Inflammatory macrophage (primary cell): Measurements from ENCODE around the gene APLP2.
"Not testable (repeated sequence)": the region's sequence is repeated elsewhere in the genome, so short reads cannot be mapped to it uniquely, and the experiment has no call there.

Experiments used
- DNase-seq, 2 donors: peaks; one replicate each; pipeline ENCODE4 v3.0.0-alpha.2; 2020 to 2022
- total RNA-seq, 18 experiments: gene quantifications; one replicate each; lab custom pipeline; 2026; ENCODE audit warnings: mixed read lengths in 6 of 18, inconsistent platforms in 2 of 18; lab: John Stamatoyannopoulos, UW

Gene APLP2
- 1,316 to 2,758 (median 2,126) reads per million in 18 experiments for total RNA-seq

GRCh38 chr11:130069659-130070108, at the start of gene APLP2:
TSS of gene APLP2 (plus strand) at chr11:130069894. CDS start at chr11:130069978, 84 bp downstream.
- DNase-seq = peak; percentile 99

- DNase-seq = no peak
These were observed 49.4 kb upstream of the APLP2 start for GRCh38 chr11:130020323-130020722.

- not testable (repeated sequence) for DNase-seq
These were observed 48.1 kb upstream of the APLP2 start for GRCh38 chr11:130021606-130022005.

GRCh38 chr11:130022799-130023198, 46.9 kb upstream of the APLP2 start:
- DNase-seq = no peak

- no peak for DNase-seq
These were observed 46.5 kb upstream of the APLP2 start for GRCh38 chr11:130023204-130023603.

GRCh38 chr11:130024361-130024760, 45.3 kb upstream of the APLP2 start:
- no peak for DNase-seq

GRCh38 chr11:130025371-130025770, 44.3 kb upstream of the APLP2 start:
- DNase-seq = no peak

GRCh38 chr11:130029137-130029536, 40.6 kb upstream of the APLP2 start:
- no peak for DNase-seq

- DNase-seq = no peak
These were observed 38.6 kb upstream of the APLP2 start for GRCh38 chr11:130031056-130031455.

GRCh38 chr11:130031945-130032344, 37.7 kb upstream of the APLP2 start:
- no peak for DNase-seq

- no peak for DNase-seq
These were observed 36.8 kb upstream of the APLP2 start for GRCh38 chr11:130032931-130033330.

GRCh38 chr11:130034236-130034635, 35.5 kb upstream of the APLP2 start:
- DNase-seq = peak in 1 of 2 donors; percentile 43

- peak; percentile 51 to 57 for DNase-seq
These were observed 32.6 kb upstream of the APLP2 start for GRCh38 chr11:130037058-130037457.

- no peak for DNase-seq
These were observed 31.7 kb upstream of the APLP2 start for GRCh38 chr11:130037881-130038585.

- no peak for DNase-seq
These were observed 29.3 kb upstream of the APLP2 start for GRCh38 chr11:130040281-130040940.

- peak; percentile 89 to 92 for DNase-seq
These were observed 27.6 kb upstream of the APLP2 start for GRCh38 chr11:130042093-130042591.

- DNase-seq = peak; percentile 75 to 80
These were observed 26.1 kb upstream of the APLP2 start for GRCh38 chr11:130043575-130043974.

GRCh38 chr11:130047141-130047540, 22.6 kb upstream of the APLP2 start:
- no peak for DNase-seq

GRCh38 chr11:130049328-130049771, 20.3 kb upstream of the APLP2 start:
- DNase-seq = peak; percentile 45 to 74

GRCh38 chr11:130050257-130050656, 19.4 kb upstream of the APLP2 start:
- peak; percentile 85 to 90 for DNase-seq

- peak; percentile 90 to 97 for DNase-seq
These were observed 18.6 kb upstream of the APLP2 start for GRCh38 chr11:130051082-130051481.

GRCh38 chr11:130052567-130052966, 17.1 kb upstream of the APLP2 start:
- DNase-seq = no peak

- DNase-seq = peak; percentile 36 to 67
These were observed 14.7 kb upstream of the APLP2 start for GRCh38 chr11:130054966-130055365.

- DNase-seq = peak; percentile 84 to 92
These were observed 14.1 kb upstream of the APLP2 start for GRCh38 chr11:130055617-130056016.
